ENCODE results near the gene DNAJB8.
A peak's percentile ranks its signal among the peaks of the same experiment; 100 is the strongest.

DNAJB8 gene

GRCh38 chr3:128442949-128443348 is 23.7 kb downstream of the DNAJB8 start:
- DNase-seq = no peak

DNA sequence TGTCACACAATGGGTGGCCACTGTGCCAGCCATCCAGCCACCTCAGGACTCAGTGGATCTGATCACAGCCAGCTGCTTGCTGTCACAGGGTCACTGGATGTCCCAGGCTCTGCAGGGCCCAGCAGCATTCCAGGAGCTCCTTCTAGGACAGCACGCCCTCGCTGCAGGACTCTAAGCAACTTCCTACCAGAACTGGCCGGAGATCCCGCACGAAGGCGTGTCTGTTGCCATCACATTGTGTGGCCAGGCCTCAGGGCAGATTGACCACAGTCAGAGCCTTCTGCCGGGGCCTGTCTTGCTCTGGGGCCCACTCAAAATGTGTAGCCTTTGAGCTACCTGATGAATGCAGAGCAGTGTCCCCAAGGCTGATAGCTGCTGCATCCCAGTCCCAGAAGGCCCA is 24.6 kb downstream of the DNAJB8 start:
- no peak for DNase-seq

DNA sequence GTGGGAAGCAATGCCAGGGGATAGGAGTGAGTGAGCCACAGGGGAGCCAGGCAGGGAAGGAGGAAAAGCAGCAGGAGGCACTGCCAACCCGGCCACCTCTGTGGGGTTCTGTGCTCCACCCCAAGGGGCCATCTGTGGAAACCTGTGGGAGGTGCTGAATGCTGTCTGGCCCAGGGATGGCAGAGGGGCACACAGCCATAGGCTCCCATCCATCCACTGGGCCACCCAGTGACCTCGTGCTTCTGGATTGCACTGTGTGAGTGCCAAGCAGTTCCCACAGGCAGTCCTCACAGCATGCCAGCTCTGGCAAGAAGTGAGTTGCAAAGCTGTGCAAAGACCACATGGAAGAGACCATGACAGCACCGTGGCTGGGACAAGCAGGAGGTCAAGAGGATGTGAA is 27.5 kb downstream of the DNAJB8 start:
- DNase-seq = no peak

GRCh38 chr3:128438488-128439072 is 28.1 kb downstream of the DNAJB8 start:
- no peak for DNase-seq

- no peak for DNase-seq
Measured at GRCh38 chr3:128436214-128436613, 30.5 kb downstream of the DNAJB8 start.

- no peak for DNase-seq
Measured at GRCh38 chr3:128435561-128435960, 31.1 kb downstream of the DNAJB8 start.

GRCh38 chr3:128435058-128435457 is 31.6 kb downstream of the DNAJB8 start:
- DNase-seq = no peak

GRCh38 chr3:128434524-128434923 is 32.2 kb downstream of the DNAJB8 start:
- DNase-seq = no peak

DNA sequence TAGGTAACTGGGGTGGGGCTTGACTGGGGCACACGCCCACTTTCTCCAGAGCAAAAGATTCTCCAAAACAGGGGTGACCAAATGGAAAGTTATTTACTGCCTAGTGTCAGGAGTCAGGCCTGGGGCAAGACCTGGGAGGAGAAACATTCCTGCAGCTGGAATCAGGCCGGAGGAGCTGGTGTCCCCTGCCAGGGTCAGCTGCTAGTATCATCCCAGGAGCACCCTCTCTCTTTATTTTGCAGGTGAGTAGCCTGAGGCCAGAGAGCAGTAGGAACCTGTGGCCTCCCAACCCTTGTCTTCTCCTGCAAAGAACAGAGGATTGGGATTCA is 32.9 kb downstream of the DNAJB8 start:
- DNase-seq = no peak

DNA sequence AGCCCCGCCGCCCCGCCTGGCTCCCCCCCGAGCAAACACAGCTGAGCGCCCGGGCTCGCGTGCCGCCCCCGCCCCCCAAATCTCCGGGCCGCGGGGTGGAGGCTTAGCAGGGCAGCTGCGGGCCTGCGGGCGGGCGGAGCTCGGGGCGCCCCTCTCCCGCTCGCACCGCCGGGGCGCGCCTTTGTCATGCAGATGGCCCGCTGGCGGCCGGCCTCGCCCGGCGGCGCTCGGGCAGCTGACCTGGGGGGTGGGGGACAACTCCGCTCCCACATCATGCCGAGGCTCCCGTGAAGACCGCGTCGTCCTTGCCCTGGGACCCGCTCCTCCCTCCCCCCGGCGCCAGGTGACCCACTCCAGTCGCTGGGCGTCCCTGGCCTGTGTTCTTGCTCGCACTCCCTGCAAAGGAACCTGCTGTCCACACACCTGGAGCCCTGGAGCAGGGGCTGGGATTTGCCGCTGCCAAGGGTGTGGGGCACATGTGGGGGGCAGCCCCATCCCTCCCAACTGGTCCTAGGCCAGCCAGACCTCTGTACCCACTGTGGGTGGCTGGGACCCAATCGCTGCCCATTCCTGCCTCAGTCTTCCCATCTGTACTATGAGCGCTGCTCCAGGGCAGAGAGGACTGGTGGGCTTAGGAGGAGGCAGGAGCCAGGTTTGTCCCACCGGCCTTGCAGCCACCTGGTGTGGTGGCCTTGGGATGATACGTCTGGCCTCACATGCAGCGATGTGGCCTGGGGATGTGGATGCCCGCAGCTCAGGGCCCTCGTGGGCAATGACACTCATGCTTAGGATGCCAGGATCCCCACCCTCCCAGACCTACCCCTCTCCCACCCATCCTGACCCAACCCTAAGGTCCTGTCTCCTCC is 33.5 kb downstream of the DNAJB8 start:
- peak; percentile 19 for DNase-seq

GRCh38 chr3:128432301-128432970 is 34.3 kb downstream of the DNAJB8 start:
- no peak for DNase-seq

DNA sequence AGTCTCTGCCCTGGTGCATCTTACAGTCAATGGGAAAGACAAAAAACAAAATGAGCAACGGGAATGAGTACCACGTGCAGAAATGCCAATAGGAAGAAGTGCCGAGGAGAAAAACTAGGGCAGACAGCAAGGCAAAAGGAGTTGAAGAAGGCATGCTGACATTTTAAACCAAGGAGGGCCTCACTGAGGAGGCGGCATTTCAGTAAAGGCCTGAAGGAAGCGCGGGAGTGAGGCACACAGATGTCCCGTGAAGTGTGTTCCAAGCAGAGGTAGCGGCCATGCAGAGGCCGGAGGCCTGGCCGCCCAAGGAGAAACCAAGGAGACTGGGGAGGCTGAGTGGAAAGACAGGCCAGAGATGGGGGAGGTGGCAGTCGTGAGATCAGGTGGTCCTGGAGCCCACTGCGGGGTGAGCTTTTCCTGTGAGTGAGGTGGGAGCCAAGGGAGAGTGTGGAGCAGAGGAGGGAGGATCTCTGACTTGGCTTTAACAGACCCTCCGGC is 34.8 kb downstream of the DNAJB8 start:
- DNase-seq = no peak

- DNase-seq = no peak
Measured at GRCh38 chr3:128430731-128431130, 36.0 kb downstream of the DNAJB8 start.

- DNase-seq = no peak
Measured at GRCh38 chr3:128430301-128430700, 36.4 kb downstream of the DNAJB8 start.

GRCh38 chr3:128429751-128430150 is 36.9 kb downstream of the DNAJB8 start:
- DNase-seq = no peak

- no peak for DNase-seq
Measured at GRCh38 chr3:128429275-128429674, 37.4 kb downstream of the DNAJB8 start.

- no peak for DNase-seq
Measured at GRCh38 chr3:128427872-128428822, 38.5 kb downstream of the DNAJB8 start.

DNA sequence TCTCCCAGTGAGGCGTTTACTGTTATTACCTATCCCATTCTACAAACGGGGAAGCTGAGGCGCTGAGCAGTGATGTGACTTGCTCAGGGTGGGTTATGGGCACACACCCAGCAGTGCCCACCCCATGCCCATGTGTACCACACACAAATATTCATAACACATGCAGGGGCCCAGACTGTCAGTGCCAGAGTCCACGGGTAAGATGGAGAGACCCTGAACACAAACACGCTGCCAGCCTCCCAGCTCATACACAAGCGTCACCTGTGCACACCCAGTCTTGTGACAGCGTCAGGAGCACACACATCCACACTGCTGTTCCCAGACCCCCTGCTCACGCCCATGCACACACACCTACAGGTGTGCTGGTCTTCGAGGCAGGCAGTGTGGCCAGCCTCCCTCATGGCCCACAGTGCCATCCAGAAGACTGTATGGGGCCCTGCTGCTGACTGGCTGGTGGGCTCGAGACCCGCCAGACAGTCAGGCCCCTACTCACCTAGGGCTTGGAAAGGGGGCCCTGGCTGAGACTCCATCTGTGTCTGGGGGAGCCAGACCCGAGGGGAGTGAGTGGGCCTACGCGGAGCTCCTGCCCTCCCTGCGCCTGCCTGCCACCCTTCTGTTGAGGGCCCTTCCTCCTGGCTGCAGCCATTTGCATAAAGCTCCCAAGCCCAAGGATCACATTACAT is 39.4 kb downstream of the DNAJB8 start:
- DNase-seq = peak; percentile 46

- DNase-seq = peak; percentile 19
Measured at GRCh38 chr3:128426128-128426921, 40.4 kb downstream of the DNAJB8 start.

GRCh38 chr3:128425846-128426127 is 40.9 kb downstream of the DNAJB8 start:
- no peak for DNase-seq

GRCh38 chr3:128425142-128425845 is 41.4 kb downstream of the DNAJB8 start:
- peak; percentile 53 for DNase-seq
